GM23338 (cell line): ENCODE measurements around the gene TTYH1. TPM values are rescaled to one million over a fixed set of nuclear protein-coding genes. Genes with fewer than 3 reads are reported as not detected.

ENCODE experiments used
- ATAC-seq: fragments of 200-7000 bp; cut with Tn5 transposase; 3 replicates; pipeline ENCODE4 v1.9.1; 2020
- DNase-seq: peaks from one replicate; pipeline ENCODE4 v3.0.0-alpha.2; 2015; ENCODE audit warnings: low spot score
- H2AFZ ChIP-seq: fragments of 200-600 bp; sonication (generic); 2 replicates; pipeline ENCODE4 v1.8.0; 2016; ENCODE audit warnings: antibody characterized with exemption, mild to moderate bottlenecking, moderate library complexity
- H3F3A ChIP-seq: fragments of 200-600 bp; sonication (generic); replicated peaks from 2 replicates; pipeline ENCODE4 v1.8.0; 2017; ENCODE audit warnings: antibody characterized with exemption, mixed run types, low read depth
- H3K27ac ChIP-seq: fragments of 200-600 bp; sonication (generic); 2 replicates; pipeline ENCODE4 v1.6.1; 2016; ENCODE audit warnings: low read depth
- H3K27me3 ChIP-seq: fragments of 200-600 bp; sonication (generic); 2 replicates; pipeline ENCODE4 v1.8.0; 2016; ENCODE audit warnings: mild to moderate bottlenecking, mixed run types, moderate library complexity; ENCODE audit not compliant: insufficient read depth
- H3K36me3 ChIP-seq: fragments of 200-600 bp; sonication (generic); 2 replicates; pipeline ENCODE4 v1.8.0; 2016; ENCODE audit warnings: mild to moderate bottlenecking; ENCODE audit not compliant: insufficient read depth
- H3K4me1 ChIP-seq: fragments of 200-600 bp; sonication (generic); 2 replicates; pipeline ENCODE4 v1.8.0; 2016; ENCODE audit warnings: mild to moderate bottlenecking, moderate library complexity; ENCODE audit not compliant: insufficient read depth
- H3K4me2 ChIP-seq: fragments of 200-600 bp; sonication (generic); 2 replicates; pipeline ENCODE4 v1.7.1; 2017; ENCODE audit warnings: mixed run types
- H3K4me3 ChIP-seq: fragments of 200-600 bp; sonication (generic); 2 replicates; pipeline ENCODE4 v1.6.1; 2016; ENCODE audit warnings: mixed run types
- H3K79me2 ChIP-seq: fragments of 200-600 bp; sonication (generic); replicated peaks from 2 replicates; pipeline ENCODE4 v1.8.0; 2017; ENCODE audit warnings: mild to moderate bottlenecking; ENCODE audit not compliant: insufficient read depth
- H3K9me2 ChIP-seq: fragments of 200-600 bp; sonication (generic); 2 replicates; pipeline ENCODE4 v1.8.0; 2017; ENCODE audit not compliant: insufficient read depth
- H4K20me1 ChIP-seq: fragments of 200-600 bp; sonication (generic); replicated peaks from 2 replicates; pipeline ENCODE4 v1.8.0; 2017; ENCODE audit warnings: mild to moderate bottlenecking; ENCODE audit not compliant: insufficient read depth
- H3K27ac Mint-ChIP-seq: 2 replicates; pipeline ENCODE4 v1.8.0; 2020; ENCODE audit warnings: inconsistent platforms, mild to moderate bottlenecking, moderate library complexity, mixed read lengths
- H3K27me3 Mint-ChIP-seq: 3 replicates; pipeline ENCODE4 v1.8.0; 2022; ENCODE audit warnings: low read depth, mild to moderate bottlenecking, moderate library complexity, mixed read lengths, inconsistent platforms; ENCODE audit not compliant: insufficient read depth, poor library complexity
- H3K36me3 Mint-ChIP-seq: 3 replicates; pipeline ENCODE4 v1.8.0; 2021; ENCODE audit warnings: low read depth, mild to moderate bottlenecking, inconsistent platforms, moderate library complexity, mixed read lengths
- H3K4me1 Mint-ChIP-seq: 3 replicates; pipeline ENCODE4 v1.8.0; 2020; ENCODE audit warnings: mild to moderate bottlenecking, inconsistent platforms, mixed read lengths
- H3K4me3 Mint-ChIP-seq: 3 replicates; pipeline ENCODE4 v1.8.0; 2021; ENCODE audit warnings: moderate library complexity, mild to moderate bottlenecking, inconsistent platforms, mixed read lengths
- H3K9me3 Mint-ChIP-seq: 3 replicates; pipeline ENCODE4 v1.8.0; 2020; ENCODE audit warnings: moderate library complexity, mild to moderate bottlenecking, inconsistent platforms, mixed read lengths
- CREB1 ChIP-seq: fragments of 250-450 bp; sonication (Bioruptor Pico); IDR thresholded peaks from 2 replicates; pipeline ENCODE4 v1.5.0; 2020; ENCODE audit warnings: low read depth, mild to moderate bottlenecking, moderate library complexity
- CTCF ChIP-seq, 2 experiments: fragments of 200-600 bp in 1 of 2; sonication (generic) in 1 of 2; conservative IDR thresholded peaks; 2 replicates each; pipeline versions ENCODE4 v1.5.1 to v1.6.1; 2016 to 2017; ENCODE audit warnings: antibody characterized with exemption in 2 of 2, low read depth in 2 of 2, mild to moderate bottlenecking in 2 of 2, moderate library complexity in 1 of 2
- ETS1 ChIP-seq: IDR thresholded peaks from 2 replicates; pipeline ENCODE4 v1.6.1; 2016; ENCODE audit warnings: antibody characterized with exemption
- JUNB ChIP-seq: IDR thresholded peaks from one replicate; pipeline ENCODE4 v1.6.1; 2016; ENCODE audit warnings: antibody characterized with exemption; ENCODE audit not compliant: unreplicated experiment
- NANOG ChIP-seq: IDR thresholded peaks from 2 replicates; pipeline ENCODE4 v1.6.1; 2016; ENCODE audit warnings: antibody characterized with exemption, borderline replicate concordance
- POLR2AphosphoS5 ChIP-seq: IDR thresholded peaks from 2 replicates; pipeline ENCODE4 v1.6.1; 2016; ENCODE audit warnings: antibody characterized with exemption, low read depth
- REST ChIP-seq: IDR thresholded peaks from one replicate; pipeline ENCODE4 v1.6.1; 2018; ENCODE audit warnings: antibody characterized with exemption; ENCODE audit not compliant: unreplicated experiment
- STAT1 ChIP-seq: IDR thresholded peaks from one replicate; pipeline ENCODE4 v1.6.1; 2016; ENCODE audit warnings: antibody characterized with exemption; ENCODE audit not compliant: unreplicated experiment
- ZNF114 ChIP-seq: fragments of 250-450 bp; sonication (Bioruptor Pico); IDR thresholded peaks from 2 replicates; pipeline ENCODE4 v1.5.0; 2020; ENCODE audit warnings: mild to moderate bottlenecking, moderate library complexity
- ZNF331 ChIP-seq: fragments of 250-450 bp; sonication (Bioruptor Pico); IDR thresholded peaks from 2 replicates; pipeline ENCODE4 v1.5.0; 2020; ENCODE audit warnings: low read depth, mild to moderate bottlenecking, moderate library complexity
- polyA plus RNA-seq: library from polyadenylated mRNA; unstranded; fragments of >200 nt; fragmentation: Nextera tagmentation; extraction: Ambion mirVana; gene quantifications from 2 replicates; pipeline ENCODE4 v1.2.1, GENCODE V29; 2016
- total RNA-seq: library from RNA; depleted of rRNA; stranded (reverse); fragments of >200 nt; shearing (Covaris generic); gene quantifications from 2 replicates; pipeline ENCODE4 v1.2.3, GENCODE V29; 2014

TTYH1 gene
- total and polyA plus RNA-seq, 2 experiments from 2014 or later, result 18.2 to 40.8 TPM

- TF ChIP-seq REST (no peak), CTCF (conservative IDR thresholded peaks at IDR 0.05; ENCODE audit: low read depth in 2 of 2) (no peak), JUNB (no peak), ZNF331 (CRISPR knock-in tag) (no peak), CREB1 (CRISPR knock-in tag) (no peak), ETS1 (no peak), NANOG (no peak), ZNF114 (CRISPR knock-in tag) (no peak), STAT1 (no peak)
These were observed 45.2 kb downstream of the TTYH1 start (continued) for GRCh38 chr19:54460230-54461005.

- no peak overlapping the region; the same call in 1 of the 2 replicates for H3K27ac Mint-ChIP-seq
These were observed 45.9 kb downstream of the TTYH1 start for GRCh38 chr19:54461210-54461609.

More at GRCh38 chr19:54461210-54461609, 45.9 kb downstream of the TTYH1 start:
- H3K4me1 Mint-ChIP-seq, result peaks cover 15% of the 10 kb centered on the region; the same call in 2 of the 3 replicates
- no peak for ATAC-seq
- H3K27me3 ChIP-seq, result peaks cover 9% of the 10 kb centered on the region
- H4K20me1 ChIP-seq, result 0 out of 2 replicates have a peak, but pooled peaks cover 6% of the 10 kb centered on the region
- H3K9me2 ChIP-seq, result no peaks in the 10 kb centered on the region
- no peak overlapping the region for H2AFZ ChIP-seq
- H3F3A ChIP-seq, result peaks cover 6% of the 10 kb centered on the region; the same call in 1 of the 2 replicates
- H3K4me1 ChIP-seq, result peaks cover 3% of the 10 kb centered on the region; the same call in 1 of the 2 replicates
- no peaks in the 10 kb centered on the region; the same call in 1 of the 2 replicates for H3K79me2 ChIP-seq
- TF ChIP-seq NANOG, result no peak
- TF ChIP-seq JUNB, result no peak
- TF ChIP-seq POLR2AphosphoS5, result no peak
- DNase-seq, result no peak
- H3K27me3 Mint-ChIP-seq, result peaks cover 32% of the 10 kb centered on the region
- no peak overlapping the region for H3K4me2 ChIP-seq
- no peak overlapping the region for H3K4me3 ChIP-seq
- H3K36me3 Mint-ChIP-seq, result peaks cover 47% of the 10 kb centered on the region
- no peak overlapping the region for H3K27ac ChIP-seq
- H3K9me3 Mint-ChIP-seq, result peaks cover 5% of the 10 kb centered on the region; the same call in 1 of the 3 replicates
- peak overlapping the region; percentile 12; the same call in 1 of the 3 replicates for H3K4me3 Mint-ChIP-seq
- H3K36me3 ChIP-seq, result peaks cover 14% of the 10 kb centered on the region
